Ramos (cell line): Measurements from ENCODE around the gene ARRB1.

Experiments
- in situ Hi-C: fragments of 300-500 bp; cut with MboI; formaldehyde crosslinking; loops from one replicate; pipeline ENCODE4 v1.14.3; 2022; ENCODE audit warnings: low sequenced_read_pairs; ENCODE audit not compliant: unreplicated experiment

The ARRB1 gene

GRCh38 chr11:75328426-75329277, 22.8 kb downstream of the ARRB1 start:
- in situ Hi-C loops, result no loop called here

GRCh38 chr11:75326439-75326810, 25.0 kb downstream of the ARRB1 start:
- in situ Hi-C loops, result no loop called here

- in situ Hi-C loops, result no loop called here
Measured at GRCh38 chr11:75325713-75326438, 25.6 kb downstream of the ARRB1 start.

- in situ Hi-C loops, result no loop called here
Measured at GRCh38 chr11:75324740-75325139, 26.7 kb downstream of the ARRB1 start.

GRCh38 chr11:75324189-75324588, 27.3 kb downstream of the ARRB1 start:
- in situ Hi-C loops, result no loop called here

- in situ Hi-C loops, result no loop called here
Measured at GRCh38 chr11:75323609-75324008, 27.9 kb downstream of the ARRB1 start.

GRCh38 chr11:75320643-75321042, 30.8 kb downstream of the ARRB1 start:
- in situ Hi-C loops, result no loop called here

- in situ Hi-C loops, result no loop called here
Measured at GRCh38 chr11:75320046-75320618, 31.3 kb downstream of the ARRB1 start.

- in situ Hi-C loops, result no loop called here
Measured at GRCh38 chr11:75319035-75319877, 32.2 kb downstream of the ARRB1 start.

GRCh38 chr11:75317446-75318122, 33.9 kb downstream of the ARRB1 start:
- in situ Hi-C loops, result no loop called here

- in situ Hi-C loops, result no loop called here
Measured at GRCh38 chr11:75315439-75315805, 36.0 kb downstream of the ARRB1 start.

GRCh38 chr11:75314771-75315438, 36.6 kb downstream of the ARRB1 start:
- in situ Hi-C loops, result no loop called here

- in situ Hi-C loops, result no loop called here
Measured at GRCh38 chr11:75313513-75314272, 37.8 kb downstream of the ARRB1 start.

GRCh38 chr11:75312346-75312745, 39.1 kb downstream of the ARRB1 start:
- in situ Hi-C loops, result no loop called here

- in situ Hi-C loops, result no loop called here
Measured at GRCh38 chr11:75311858-75312288, 39.6 kb downstream of the ARRB1 start.

GRCh38 chr11:75308986-75309385, 42.5 kb downstream of the ARRB1 start:
- in situ Hi-C loops, result no loop called here

- in situ Hi-C loops, result no loop called here
Measured at GRCh38 chr11:75308116-75308515, 43.3 kb downstream of the ARRB1 start.

- in situ Hi-C loops, result no loop called here
Measured at GRCh38 chr11:75307058-75307457, 44.4 kb downstream of the ARRB1 start.

GRCh38 chr11:75306529-75306928, 44.9 kb downstream of the ARRB1 start:
- in situ Hi-C loops, result no loop called here
